Esophagus muscularis mucosa (tissue), 4 donors: ENCODE results near the gene TXLNA. TPM values are rescaled to one million over a fixed set of nuclear protein-coding genes. Genes with fewer than 3 reads are reported as not detected.

Experiments used
- DNase-seq: peaks from one replicate; pipeline ENCODE4 v3.0.0-alpha.2; 2017; ENCODE audit errors: extremely low spot score
- H3K27ac ChIP-seq, 4 donors: fragments of 200-600 bp; sonication (generic); replicated peaks in 1 of 4; 1 replicate in 3 of 4; 2 replicates in 1 of 4; pipeline ENCODE4 v1.5.1; 2016 to 2019; ENCODE audit warnings: mild to moderate bottlenecking in 1 of 4
- H3K27me3 ChIP-seq, 4 donors: fragments of 200-600 bp; sonication (generic); one replicate each; pipeline versions ENCODE4 v1.5.1 to v1.6.0; 2016 to 2019
- H3K36me3 ChIP-seq, 4 donors: fragments of 200-600 bp; sonication (generic); one replicate each; pipeline ENCODE4 v1.5.1; 2016 to 2019
- H3K4me1 ChIP-seq, 4 donors: fragments of 200-600 bp; sonication (generic); one replicate each; pipeline ENCODE4 v1.5.1; 2016 to 2019
- H3K4me3 ChIP-seq, 4 donors: fragments of 200-600 bp; sonication (generic); 1 replicate in 2 of 4; 2 replicates in 2 of 4; pipeline ENCODE4 v1.5.1; 2016 to 2019; ENCODE audit warnings: mild to moderate bottlenecking in 4 of 4, moderate library complexity in 1 of 4
- H3K9me3 ChIP-seq, 4 donors: fragments of 200-600 bp; sonication (generic); 1 replicate in 3 of 4; 2 replicates in 1 of 4; pipeline ENCODE4 v1.5.1; 2016 to 2019
- CTCF ChIP-seq, 3 experiments: fragments of 200-600 bp in 2 of 3; fragments of 450-650 bp in 1 of 3; sonication (generic) in 2 of 3; IDR thresholded peaks; one replicate each; pipeline ENCODE4 v1.5.1; 2017 to 2019; ENCODE audit warnings: antibody characterized with exemption in 3 of 3, mild to moderate bottlenecking in 2 of 3, moderate library complexity in 1 of 3
- EP300 ChIP-seq: sonication (generic); formaldehyde crosslinking; IDR thresholded peaks from one replicate; pipeline ENCODE4 v1.6.1; 2017; ENCODE audit warnings: antibody characterized with exemption
- POLR2A ChIP-seq: fragments of 450-650 bp; IDR thresholded peaks from one replicate; pipeline ENCODE4 v1.6.1; 2017; ENCODE audit warnings: antibody characterized with exemption, moderate library complexity, mild to moderate bottlenecking, low read depth
- POLR2AphosphoS5 ChIP-seq, 2 donors: sonication (generic); formaldehyde crosslinking; IDR thresholded peaks; one replicate each; pipeline ENCODE4 v1.6.1; 2017; ENCODE audit warnings: antibody characterized with exemption in 2 of 2
- WGBS: methylation state at CpG from one replicate; pipeline ENCODE4 v1.1.5; 2018; 5-methylcytosine and 5-hydroxymethylcytosine counted together
- intact Hi-C: fragments of 100-400 bp; cut with DNase I; formaldehyde crosslinking; loops from one replicate; pipeline ENCODE4 v1.15.1; 2023
- total RNA-seq, 4 donors: library from RNA; depleted of rRNA; stranded (reverse); fragments of >200 nt; gene quantifications; one replicate each; pipeline versions ENCODE4 v1.1.0 to v1.2.1, GENCODE V29; 2016

Gene TXLNA
- total RNA-seq, 4 donors from 2014 or later: 43.6 to 88.4 (median 70.4) TPM

- intact Hi-C loops: no loop called here
Observed at GRCh38 chr1:32231843-32232432, 52.5 kb downstream of the TXLNA start.

GRCh38 chr1:32232558-32233304 is 53.3 kb downstream of the TXLNA start:
- TF ChIP-seq EP300 (no peak), POLR2A (no peak), POLR2AphosphoS5 (IDR thresholded peaks at IDR 0.05) (no peak), CTCF (IDR thresholded peaks at IDR 0.05) (no peak)
- Histone ChIP-seq H3K27ac (no peak overlapping the region), H3K36me3 (peaks cover 41 to 74% (median 63%) of the 10 kb centered on the region in 4 donors), H3K9me3 (no peaks in the 10 kb centered on the region), H3K27me3 (no peaks in the 10 kb centered on the region), H3K4me1 (no peaks in the 10 kb centered on the region), H3K4me3 (no peak overlapping the region)
- no peak for DNase-seq
- intact Hi-C loops: no loop called here
- WGBS: 88% methylated on average over 8 of the region's 8 CpGs

More at GRCh38 chr1:32231843-32232432, 52.5 kb downstream of the TXLNA start:
- Histone ChIP-seq H3K4me3 (no peak overlapping the region), H3K27ac (no peak overlapping the region), H3K36me3 (peaks cover 49 to 81% (median 71%) of the 10 kb centered on the region in 4 donors), H3K27me3 (no peaks in the 10 kb centered on the region), H3K4me1 (no peaks in the 10 kb centered on the region), H3K9me3 (no peaks in the 10 kb centered on the region)
- DNase-seq: no peak
- TF ChIP-seq POLR2A (no peak), EP300 (no peak), POLR2AphosphoS5 (IDR thresholded peaks at IDR 0.05) (no peak), CTCF (IDR thresholded peaks at IDR 0.05) (no peak)
- WGBS: 71% methylated on average over 2 of the region's 5 CpGs

- Histone ChIP-seq H3K4me3 (no peak overlapping the region), H3K4me1 (peaks cover 1 to 7% (median 4%) of the 10 kb centered on the region in 4 donors), H3K27me3 (no peaks in the 10 kb centered on the region), H3K27ac (no peak overlapping the region), H3K36me3 (peaks cover 24 to 53% (median 42%) of the 10 kb centered on the region in 4 donors), H3K9me3 (no peaks in the 10 kb centered on the region)
- TF ChIP-seq CTCF (IDR thresholded peaks at IDR 0.05) (no peak), POLR2A (no peak), POLR2AphosphoS5 (IDR thresholded peaks at IDR 0.05) (no peak), EP300 (no peak)
- DNase-seq: no peak
- intact Hi-C loops: no loop called here
- 93% methylated on average over 5 of the region's 7 CpGs for WGBS
Observed at GRCh38 chr1:32234792-32235191, 55.3 kb downstream of the TXLNA start.

GRCh38 chr1:32239337-32239736 is 59.9 kb downstream of the TXLNA start:
- Histone ChIP-seq H3K27me3 (no peaks in the 10 kb centered on the region), H3K4me1 (peaks cover 25 to 43% (median 34%) of the 10 kb centered on the region in 4 donors), H3K4me3 (peak overlapping the region in 1 of 4 donors; percentile 67), H3K27ac (peak overlapping the region; percentile 73 to 85 (median 82)), H3K9me3 (no peaks in the 10 kb centered on the region), H3K36me3 (peaks cover 0 to 9% (median 4%) of the 10 kb centered on the region in 4 donors)
- DNase-seq: no peak
- intact Hi-C loops: no loop called here
- TF ChIP-seq CTCF (IDR thresholded peaks at IDR 0.05): no peak
- no peak for TF ChIP-seq EP300
- TF ChIP-seq POLR2A: no peak
- TF ChIP-seq POLR2AphosphoS5 (IDR thresholded peaks at IDR 0.05): no peak
- 71% methylated on average over 4 of the region's 4 CpGs for WGBS
